IPS-18c (cell line): ENCODE measurements around the gene KANSL1.
"Not testable (repeated sequence)": the region's sequence is repeated elsewhere in the genome, so short reads cannot be mapped to it uniquely, and the experiment has no call there.

Experiments used
- H3K4me3 ChIP-seq: 2 replicates; pipeline ENCODE4 v1.7.0; 2013; ENCODE audit warnings: low read depth, mild to moderate bottlenecking, low read length, moderate library complexity; ENCODE audit not compliant: insufficient read depth
- H3K9me3 ChIP-seq: one replicate; pipeline ENCODE4 v1.6.1; 2013; ENCODE audit warnings: mild to moderate bottlenecking, low read length, moderate library complexity; ENCODE audit not compliant: control insufficient read depth, insufficient read depth

Gene KANSL1

DNA sequence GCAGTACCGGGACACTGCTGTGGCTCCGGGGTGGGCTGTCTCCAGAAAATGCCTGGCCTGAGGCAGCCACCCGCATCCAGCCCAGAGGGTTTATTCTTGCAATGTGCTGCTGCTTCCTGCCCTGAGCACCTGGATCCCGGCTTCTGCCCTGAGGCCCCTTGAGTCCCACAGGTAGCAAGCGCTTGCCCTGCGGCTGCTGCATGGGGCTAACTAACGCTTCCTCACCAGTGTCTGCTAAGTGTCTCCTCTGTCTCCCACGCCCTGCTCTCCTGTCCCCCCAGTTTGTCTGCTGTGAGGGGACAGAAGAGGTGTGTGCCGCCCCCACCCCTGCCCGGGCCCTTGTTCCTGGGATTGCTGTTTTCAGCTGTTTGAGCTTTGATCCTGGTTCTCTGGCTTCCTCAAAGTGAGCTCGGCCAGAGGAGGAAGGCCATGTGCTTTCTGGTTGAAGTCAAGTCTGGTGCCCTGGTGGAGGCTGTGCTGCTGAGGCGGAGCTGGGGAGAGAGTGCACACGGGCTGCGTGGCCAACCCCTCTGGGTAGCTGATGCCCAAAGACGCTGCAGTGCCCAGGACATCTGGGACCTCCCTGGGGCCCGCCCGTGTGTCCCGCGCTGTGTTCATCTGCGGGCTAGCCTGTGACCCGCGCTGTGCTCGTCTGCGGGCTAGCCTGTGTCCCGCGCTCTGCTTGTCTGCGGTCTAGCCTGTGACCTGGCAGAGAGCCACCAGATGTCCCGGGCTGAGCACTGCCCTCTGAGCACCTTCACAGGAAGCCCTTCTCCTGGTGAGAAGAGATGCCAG lies 181.3 kb downstream of the KANSL1 start:
- H3K4me3 ChIP-seq = no peak overlapping the region
- no peaks in the 10 kb centered on the region for H3K9me3 ChIP-seq

DNA sequence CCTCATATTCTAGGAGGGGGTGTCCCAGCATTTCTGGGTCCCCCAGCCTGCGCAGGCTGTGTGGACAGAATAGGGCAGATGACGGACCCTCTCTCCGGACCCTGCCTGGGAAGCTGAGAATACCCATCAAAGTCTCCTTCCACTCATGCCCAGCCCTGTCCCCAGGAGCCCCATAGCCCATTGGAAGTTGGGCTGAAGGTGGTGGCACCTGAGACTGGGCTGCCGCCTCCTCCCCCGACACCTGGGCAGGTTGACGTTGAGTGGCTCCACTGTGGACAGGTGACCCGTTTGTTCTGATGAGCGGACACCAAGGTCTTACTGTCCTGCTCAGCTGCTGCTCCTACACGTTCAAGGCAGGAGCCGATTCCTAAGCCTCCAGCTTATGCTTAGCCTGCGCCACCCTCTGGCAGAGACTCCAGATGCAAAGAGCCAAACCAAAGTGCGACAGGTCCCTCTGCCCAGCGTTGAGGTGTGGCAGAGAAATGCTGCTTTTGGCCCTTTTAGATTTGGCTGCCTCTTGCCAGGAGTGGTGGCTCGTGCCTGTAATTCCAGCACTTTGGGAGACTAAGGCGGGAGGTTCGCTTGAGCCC lies 182.5 kb downstream of the KANSL1 start:
- no peak overlapping the region for H3K4me3 ChIP-seq
- no peaks in the 10 kb centered on the region for H3K9me3 ChIP-seq

DNA sequence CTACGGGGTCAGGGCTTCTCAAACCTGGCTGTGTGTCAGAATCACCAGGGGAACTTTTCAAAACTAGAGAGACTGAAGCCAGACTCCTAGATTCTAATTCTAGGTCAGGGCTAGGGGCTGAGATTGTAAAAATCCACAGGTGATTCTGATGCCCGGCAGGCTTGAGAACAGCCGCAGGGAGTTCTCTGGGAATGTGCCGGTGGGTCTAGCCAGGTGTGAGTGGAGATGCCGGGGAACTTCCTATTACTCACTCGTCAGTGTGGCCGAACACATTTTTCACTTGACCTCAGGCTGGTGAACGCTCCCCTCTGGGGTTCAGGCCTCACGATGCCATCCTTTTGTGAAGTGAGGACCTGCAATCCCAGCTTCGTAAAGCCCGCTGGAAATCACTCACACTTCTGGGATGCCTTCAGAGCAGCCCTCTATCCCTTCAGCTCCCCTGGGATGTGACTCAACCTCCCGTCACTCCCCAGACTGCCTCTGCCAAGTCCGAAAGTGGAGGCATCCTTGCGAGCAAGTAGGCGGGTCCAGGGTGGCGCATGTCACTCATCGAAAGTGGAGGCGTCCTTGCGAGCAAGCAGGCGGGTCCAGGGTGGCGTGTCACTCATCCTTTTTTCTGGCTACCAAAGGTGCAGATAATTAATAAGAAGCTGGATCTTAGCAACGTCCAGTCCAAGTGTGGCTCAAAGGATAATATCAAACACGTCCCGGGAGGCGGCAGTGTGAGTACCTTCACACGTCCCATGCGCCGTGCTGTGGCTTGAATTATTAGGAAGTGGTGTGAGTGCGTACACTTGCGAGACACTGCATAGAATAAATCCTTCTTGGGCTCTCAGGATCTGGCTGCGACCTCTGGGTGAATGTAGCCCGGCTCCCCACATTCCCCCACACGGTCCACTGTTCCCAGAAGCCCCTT lies 183.3 kb downstream of the KANSL1 start:
- H3K4me3 ChIP-seq = no peak overlapping the region
- H3K9me3 ChIP-seq = no peaks in the 10 kb centered on the region

DNA sequence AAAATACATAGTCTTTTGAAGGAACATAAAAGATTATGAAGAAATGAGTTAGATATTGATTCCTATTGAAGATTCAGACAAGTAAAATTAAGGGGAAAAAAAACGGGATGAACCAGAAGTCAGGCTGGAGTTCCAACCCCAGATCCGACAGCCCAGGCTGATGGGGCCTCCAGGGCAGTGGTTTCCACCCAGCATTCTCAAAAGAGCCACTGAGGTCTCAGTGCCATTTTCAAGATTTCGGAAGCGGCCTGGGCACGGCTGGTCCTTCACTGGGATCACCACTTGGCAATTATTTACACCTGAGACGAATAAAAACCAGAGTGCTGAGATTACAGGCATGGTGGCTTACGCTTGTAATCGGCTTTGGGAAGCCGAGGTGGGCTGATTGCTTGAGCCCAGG lies 184.6 kb downstream of the KANSL1 start:
- no peaks in the 10 kb centered on the region for H3K9me3 ChIP-seq
- H3K4me3 ChIP-seq = no peak overlapping the region

DNA sequence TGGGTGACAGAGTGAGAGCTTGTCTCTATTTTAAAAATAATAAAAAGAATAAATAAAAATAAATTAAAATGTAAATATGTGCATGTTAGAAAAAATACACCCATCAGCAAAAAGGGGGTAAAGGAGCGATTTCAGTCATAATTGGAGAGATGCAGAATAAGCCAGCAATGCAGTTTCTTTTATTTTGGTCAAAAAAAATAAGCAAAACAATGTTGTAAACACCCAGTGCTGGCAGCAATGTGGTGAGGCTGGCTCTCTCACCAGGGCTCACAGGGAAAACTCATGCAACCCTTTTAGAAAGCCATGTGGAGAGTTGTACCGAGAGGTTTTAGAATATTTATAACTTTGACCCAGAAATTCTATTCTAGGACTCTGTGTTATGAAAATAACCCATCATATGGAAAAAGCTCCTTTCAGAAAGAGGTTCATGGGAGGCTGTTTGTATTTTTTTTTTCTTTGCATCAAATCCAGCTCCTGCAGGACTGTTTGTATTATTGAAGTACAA lies 185.7 kb downstream of the KANSL1 start:
- no peaks in the 10 kb centered on the region for H3K9me3 ChIP-seq
- no peak overlapping the region for H3K4me3 ChIP-seq

DNA sequence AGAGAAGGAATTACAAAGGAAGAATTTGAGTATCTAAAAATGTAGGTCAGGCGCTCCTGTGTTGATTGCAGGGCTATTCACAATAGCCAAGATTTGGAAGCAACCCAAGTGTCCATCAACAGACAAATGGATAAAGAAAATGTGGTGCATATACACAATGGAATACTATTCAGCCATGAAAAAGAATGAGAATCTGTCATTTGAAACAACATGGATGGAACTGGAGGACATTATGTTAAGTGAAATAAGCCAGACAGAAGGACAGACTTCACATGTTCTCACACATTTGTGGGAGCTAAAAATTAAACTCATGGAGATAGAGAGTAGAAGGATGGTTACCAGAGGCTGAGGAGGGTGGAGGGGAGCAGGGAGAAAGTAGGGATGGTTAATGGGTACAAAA lies 187.1 kb downstream of the KANSL1 start:
- H3K4me3 ChIP-seq, H3K9me3 ChIP-seq: not testable (repeated sequence)

DNA sequence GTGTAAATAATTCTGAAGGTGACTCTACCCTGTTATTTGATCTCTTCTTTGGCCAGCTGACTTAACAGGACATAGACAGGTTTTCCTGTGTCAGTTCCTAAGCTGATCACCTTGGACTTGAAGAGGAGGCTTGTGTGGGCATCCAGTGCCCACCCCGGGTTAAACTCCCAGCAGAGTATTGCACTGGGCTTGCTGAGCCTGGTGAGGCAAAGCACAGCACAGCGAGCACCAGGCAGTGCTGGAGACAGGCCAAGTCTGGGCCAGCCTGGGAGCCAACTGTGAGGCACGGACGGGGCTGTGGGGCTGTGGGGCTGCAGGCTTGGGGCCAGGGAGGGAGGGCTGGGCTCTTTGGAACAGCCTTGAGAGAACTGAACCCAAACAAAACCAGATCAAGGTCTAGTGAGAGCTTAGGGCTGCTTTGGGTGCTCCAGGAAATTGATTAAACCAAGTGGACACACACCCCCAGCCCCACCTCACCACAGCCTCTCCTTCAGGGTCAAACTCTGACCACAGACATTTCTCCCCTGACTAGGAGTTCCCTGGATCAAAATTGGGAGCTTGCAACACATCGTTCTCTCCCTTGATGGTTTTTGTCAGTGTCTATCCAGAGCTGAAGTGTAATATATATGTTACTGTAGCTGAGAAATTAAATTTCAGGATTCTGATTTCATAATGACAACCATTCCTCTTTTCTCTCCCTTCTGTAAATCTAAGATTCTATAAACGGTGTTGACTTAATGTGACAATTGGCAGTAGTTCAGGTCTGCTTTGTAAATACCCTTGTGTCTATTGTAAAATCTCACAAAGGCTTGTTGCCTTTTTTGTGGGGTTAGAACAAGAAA lies 189.1 kb downstream of the KANSL1 start:
- no peak overlapping the region for H3K4me3 ChIP-seq
- no peaks in the 10 kb centered on the region for H3K9me3 ChIP-seq

DNA sequence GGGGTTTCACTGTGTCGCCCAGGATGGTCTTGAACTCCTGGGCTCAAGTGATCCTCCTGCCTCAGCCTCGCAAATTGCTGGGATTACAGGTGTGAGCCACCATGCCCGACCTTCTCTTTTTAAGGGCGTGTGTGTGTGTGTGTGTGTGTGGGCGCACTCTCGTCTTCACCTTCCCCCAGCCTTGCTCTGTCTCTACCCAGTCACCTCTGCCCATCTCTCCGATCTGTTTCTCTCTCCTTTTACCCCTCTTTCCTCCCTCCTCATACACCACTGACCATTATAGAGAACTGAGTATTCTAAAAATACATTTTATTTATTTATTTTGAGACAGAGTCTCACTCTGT lies 190.3 kb downstream of the KANSL1 start:
- no peak overlapping the region for H3K4me3 ChIP-seq
- no peaks in the 10 kb centered on the region for H3K9me3 ChIP-seq

DNA sequence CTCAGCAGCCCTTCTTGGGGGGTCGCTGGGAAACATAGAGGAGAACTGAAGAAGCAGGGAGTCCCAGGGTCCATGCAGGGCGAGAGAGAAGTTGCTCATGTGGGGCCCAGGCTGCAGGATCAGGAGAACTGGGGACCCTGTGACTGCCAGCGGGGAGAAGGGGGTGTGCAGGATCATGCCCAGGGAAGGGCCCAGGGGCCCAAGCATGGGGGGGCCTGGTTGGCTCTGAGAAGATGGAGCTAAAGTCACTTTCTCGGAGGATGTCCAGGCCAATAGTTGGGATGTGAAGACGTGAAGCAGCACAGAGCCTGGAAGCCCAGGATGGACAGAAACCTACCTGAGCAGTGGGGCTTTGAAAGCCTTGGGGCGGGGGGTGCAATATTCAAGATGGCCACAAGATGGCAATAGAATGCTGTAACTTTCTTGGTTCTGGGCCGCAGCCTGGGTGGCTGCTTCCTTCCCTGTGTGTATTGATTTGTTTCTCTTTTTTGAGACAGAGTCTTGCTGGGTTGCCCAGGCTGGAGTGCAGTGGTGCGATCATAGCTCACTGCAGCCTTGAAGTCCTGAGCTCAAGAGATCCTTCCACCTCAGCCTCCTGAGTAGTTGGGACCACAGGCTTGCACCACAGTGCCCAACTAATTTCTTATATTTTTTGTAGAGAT lies 190.8 kb downstream of the KANSL1 start:
- H3K4me3 ChIP-seq = no peak overlapping the region
- no peaks in the 10 kb centered on the region for H3K9me3 ChIP-seq

DNA sequence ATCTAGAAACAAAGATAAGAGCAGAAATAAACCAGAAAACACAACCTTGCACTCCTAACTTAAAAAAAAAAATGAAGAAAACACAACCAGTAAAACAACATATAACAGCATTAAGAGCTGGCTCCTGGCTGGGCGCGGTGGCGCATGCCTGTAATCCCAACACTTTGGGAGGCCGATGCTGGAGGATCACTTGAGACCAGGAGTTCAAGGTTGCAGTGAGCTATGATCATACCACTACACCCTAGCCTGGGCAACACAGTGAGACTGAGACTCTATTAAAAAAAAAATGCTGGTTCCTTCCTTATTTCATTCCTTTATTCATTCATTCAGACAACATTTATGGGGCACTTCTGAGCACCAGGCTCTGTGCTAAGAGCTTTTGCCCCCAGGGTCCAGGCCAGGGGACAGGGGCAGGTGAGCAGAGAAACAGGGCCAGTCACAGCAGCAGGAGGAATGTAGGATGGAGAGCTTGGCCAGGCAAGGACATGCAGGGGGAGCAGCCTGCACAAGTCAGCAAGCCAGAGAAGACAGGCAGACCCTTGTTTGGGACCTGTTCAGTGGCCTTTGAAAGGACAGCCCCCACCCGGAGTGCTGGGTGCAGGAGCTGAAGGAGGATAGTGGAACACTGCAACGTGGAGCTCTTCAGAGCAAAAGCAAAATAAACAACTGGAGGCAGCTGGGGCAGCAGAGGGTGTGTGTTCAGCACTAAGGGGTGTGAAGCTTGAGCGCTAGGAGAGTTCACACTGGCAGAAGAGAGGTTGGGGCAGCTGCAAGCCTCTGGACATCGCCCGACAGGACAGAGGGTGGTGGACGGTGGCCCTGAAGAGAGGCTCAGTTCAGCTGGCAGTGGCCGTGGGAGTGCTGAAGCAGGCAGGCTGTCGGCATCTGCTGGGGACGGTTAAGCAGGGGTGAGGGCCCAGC lies 191.6 kb downstream of the KANSL1 start:
- no peaks in the 10 kb centered on the region for H3K9me3 ChIP-seq
- H3K4me3 ChIP-seq = no peak overlapping the region

DNA sequence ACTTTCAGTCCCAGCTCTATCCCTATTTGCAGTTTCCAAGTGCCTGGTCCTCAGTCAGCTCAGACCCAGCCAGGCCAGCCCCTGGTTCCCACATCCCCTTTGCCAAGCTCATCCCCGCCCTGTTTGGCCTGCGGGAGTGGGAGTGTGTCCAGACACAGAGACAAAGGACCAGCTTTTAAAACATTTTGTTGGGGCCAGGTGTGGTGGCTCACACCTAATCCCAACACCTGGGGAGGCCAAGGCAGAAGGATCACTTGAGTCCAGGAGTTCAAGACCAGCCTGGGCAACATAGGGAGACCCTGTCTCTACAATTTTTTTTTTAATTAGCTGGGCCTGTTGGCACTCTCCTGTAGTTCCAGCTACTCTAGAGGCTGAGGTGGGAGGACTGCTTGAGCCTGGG lies 192.5 kb downstream of the KANSL1 start:
- no peak overlapping the region for H3K4me3 ChIP-seq
- H3K9me3 ChIP-seq = no peaks in the 10 kb centered on the region

DNA sequence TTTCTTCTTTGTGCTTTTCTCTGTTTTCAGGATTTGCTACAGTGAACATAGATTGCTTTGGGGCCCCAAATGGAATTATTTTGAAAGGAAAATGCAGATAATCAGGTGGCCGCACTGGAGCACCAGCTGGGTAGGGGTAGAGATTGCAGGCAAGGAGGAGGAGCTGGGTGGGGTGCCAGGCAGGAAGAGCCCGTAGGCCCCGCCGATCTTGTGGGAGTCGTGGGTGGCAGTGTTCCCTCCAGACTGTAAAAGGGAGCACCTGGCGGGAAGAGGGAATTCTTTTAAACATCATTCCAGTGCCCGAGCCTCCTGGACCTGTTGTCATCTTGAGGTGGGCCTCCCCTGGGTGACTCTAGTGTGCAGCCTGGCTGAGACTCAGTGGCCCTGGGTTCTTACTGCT lies 192.9 kb downstream of the KANSL1 start:
- Histone ChIP-seq H3K9me3 (no peaks in the 10 kb centered on the region), H3K4me3 (no peak overlapping the region)

DNA sequence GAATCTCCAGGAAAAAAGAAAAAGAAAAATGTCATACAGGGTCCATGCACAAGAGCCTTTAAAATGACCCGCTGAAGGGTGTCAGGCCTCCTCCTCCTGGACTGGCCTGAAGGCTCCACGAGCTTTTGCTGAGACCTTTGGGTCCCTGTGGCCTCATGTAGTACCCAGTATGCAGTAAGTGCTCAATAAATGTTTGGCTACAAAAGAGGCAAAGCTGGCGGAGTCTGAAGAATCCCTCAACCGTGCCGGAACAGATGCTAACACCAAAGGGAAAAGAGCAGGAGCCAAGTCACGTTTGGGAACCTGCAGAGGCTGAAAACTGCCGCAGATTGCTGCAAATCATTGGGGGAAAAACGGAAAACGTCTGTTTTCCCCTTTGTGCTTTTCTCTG lies 193.3 kb downstream of the KANSL1 start:
- no peak overlapping the region for H3K4me3 ChIP-seq
- H3K9me3 ChIP-seq = no peaks in the 10 kb centered on the region

DNA sequence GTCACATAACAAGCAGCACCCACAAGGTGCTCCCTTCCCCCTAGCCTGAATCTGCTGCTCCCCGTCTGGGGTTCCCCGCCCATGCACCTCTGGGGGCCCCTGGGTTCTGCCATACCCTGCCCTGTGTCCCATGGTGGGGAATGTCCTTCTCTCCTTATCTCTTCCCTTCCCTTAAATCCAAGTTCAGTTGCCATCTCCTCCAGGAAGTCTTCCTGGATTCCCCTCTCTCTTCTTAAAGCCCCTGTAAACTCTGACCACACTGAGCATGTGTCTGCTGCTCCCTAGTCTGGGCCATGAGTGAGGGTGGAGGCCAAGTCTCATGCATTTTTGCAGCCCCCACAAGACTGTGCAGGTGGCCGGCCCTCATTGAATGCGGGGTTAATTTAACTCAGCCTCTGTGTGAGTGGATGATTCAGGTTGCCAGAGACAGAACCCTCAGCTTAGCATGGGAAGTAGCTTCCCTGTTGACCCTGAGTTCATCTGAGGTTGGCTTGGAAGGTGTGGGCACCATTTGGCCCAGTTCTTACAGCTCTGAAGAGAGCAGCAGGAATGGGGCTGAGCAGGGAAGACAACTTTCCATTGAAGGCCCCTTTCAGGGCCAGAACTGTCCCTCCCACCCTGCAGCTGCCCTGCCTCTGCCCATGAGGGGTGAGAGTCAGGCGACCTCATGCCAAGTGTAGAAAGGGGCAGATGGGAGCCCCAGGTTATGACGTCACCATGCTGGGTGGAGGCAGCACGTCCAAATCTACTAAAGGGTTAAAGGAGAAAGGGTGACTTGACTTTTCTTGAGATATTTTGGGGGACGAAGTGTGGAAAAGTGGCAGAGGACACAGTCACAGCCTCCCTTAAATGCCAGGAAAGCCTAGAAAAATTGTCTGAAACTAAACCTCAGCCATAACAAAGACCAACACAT lies 194.0 kb downstream of the KANSL1 start, which contains the start of gene STH:
Gene STH, plus strand, starts transcription at position 264 of the 913 bp plus-strand sequence. Its CDS starts 30 bp downstream, at position 294.
- Histone ChIP-seq H3K9me3 (no peaks in the 10 kb centered on the region), H3K4me3 (no peak within 1 kb of the TSS)

DNA sequence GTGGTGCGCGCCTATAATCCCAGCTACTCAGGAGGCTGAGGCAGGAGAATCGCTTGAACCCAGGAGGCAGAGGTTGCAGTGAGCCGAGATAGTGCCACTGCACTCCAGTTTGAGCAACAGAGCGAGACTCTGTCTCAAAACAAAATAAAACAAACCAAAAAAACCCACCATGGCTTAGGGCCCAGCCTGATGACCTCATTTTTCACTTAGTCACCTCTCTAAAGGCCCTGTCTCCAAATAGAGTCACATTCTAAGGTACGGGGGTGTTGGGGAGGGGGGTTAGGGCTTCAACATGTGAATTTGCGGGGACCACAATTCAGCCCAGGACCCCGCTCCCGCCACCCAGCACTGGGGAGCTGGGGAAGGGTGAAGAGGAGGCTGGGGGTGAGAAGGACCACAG lies 195.6 kb downstream of the KANSL1 start:
- Histone ChIP-seq H3K9me3 (no peaks in the 10 kb centered on the region), H3K4me3 (no peak overlapping the region)
